Stomach (tissue), 9 donors: ENCODE data around the gene EGFR. TPM values are rescaled to one million over a fixed set of nuclear protein-coding genes. Genes with fewer than 3 reads are reported as not detected.

Source experiments
- DNase-seq, 2 donors: peaks; one replicate each; pipeline versions ENCODE4 v3.0.0 to v3.0.0-alpha.2; 2013 to 2019
- H3K27ac ChIP-seq, 5 donors: fragments of 200-600 bp in 4 of 5; sonication (generic) in 4 of 5; one replicate each; pipeline ENCODE4 v1.5.1; 2013 to 2019; ENCODE audit warnings: mild to moderate bottlenecking in 1 of 5, moderate library complexity in 1 of 5
- H3K27me3 ChIP-seq, 3 donors: fragments of 200-600 bp; sonication (generic); one replicate each; pipeline ENCODE4 v1.5.1; 2017 to 2019; ENCODE audit warnings: mixed run types in 1 of 3
- H3K36me3 ChIP-seq, 4 donors: fragments of 200-600 bp; sonication (generic); 1 replicate in 3 of 4; 2 replicates in 1 of 4; pipeline ENCODE4 v1.5.1; 2016 to 2019
- H3K4me1 ChIP-seq, 4 donors: fragments of 200-600 bp; sonication (generic); one replicate each; pipeline ENCODE4 v1.5.1; 2016 to 2019
- H3K4me3 ChIP-seq, 4 donors: fragments of 200-600 bp; sonication (generic) in 3 of 4; one replicate each; pipeline ENCODE4 v1.5.1; 2016 to 2019; ENCODE audit warnings: mild to moderate bottlenecking in 1 of 4
- H3K9me3 ChIP-seq, 4 donors: fragments of 200-600 bp; sonication (generic); one replicate each; pipeline ENCODE4 v1.5.1; 2016 to 2019
- EP300 ChIP-seq: sonication (generic); formaldehyde crosslinking; IDR thresholded peaks from one replicate; pipeline ENCODE4 v1.6.1; 2017; ENCODE audit warnings: antibody characterized with exemption
- POLR2A ChIP-seq, 4 donors: fragments of 450-650 bp; IDR thresholded peaks; one replicate each; pipeline ENCODE4 v1.6.1; 2016; ENCODE audit warnings: antibody characterized with exemption in 4 of 4, control low read depth in 2 of 4, mild to moderate bottlenecking in 1 of 4, moderate library complexity in 1 of 4
- POLR2AphosphoS5 ChIP-seq, 3 donors: sonication (generic); formaldehyde crosslinking; IDR thresholded peaks; one replicate each; pipeline ENCODE4 v1.6.1; 2016; ENCODE audit warnings: antibody characterized with exemption in 3 of 3
- WGBS, 5 donors: extraction: QIAGEN DNeasy Blood & Tissue Kit in 3 of 5; methylation state at CpG; one replicate each; pipeline versions ENCODE4 v1.1.5 to v1.1.7; 2013 to 2018; 5-methylcytosine and 5-hydroxymethylcytosine counted together
- intact Hi-C: fragments of 100-400 bp; cut with DNase I; formaldehyde crosslinking; loops from one replicate; pipeline ENCODE4 v1.15.1; 2023; ENCODE audit warnings: low total_unique reads
- polyA plus RNA-seq, 3 donors: library from polyadenylated mRNA; stranded (reverse); fragments of 200-250 nt; gene quantifications; one replicate each; pipeline ENCODE4 v1.2.3, GENCODE V29; 2013
- total RNA-seq, 5 donors: library from RNA; depleted of rRNA; stranded (reverse); fragments of >200 nt; gene quantifications; one replicate each; pipeline versions ENCODE4 v1.1.0 to v1.2.3, GENCODE V29; 2014 to 2016
- TF ChIP-seq, protein P1 (sequence below), 7 experiments: fragments of 450-650 bp in 4 of 7; fragments of 200-600 bp in 3 of 7; sonication (generic) in 3 of 7; IDR thresholded peaks; one replicate each; pipeline ENCODE4 v1.5.1; 2016 to 2019; ENCODE audit warnings: antibody characterized with exemption in 7 of 7, control low read depth in 2 of 7, mild to moderate bottlenecking in 1 of 7
- donor health status: healthy with polysubstance abuse.
- donor health status: Bipolar disorder and iron deficiency.
- donor health status: healthy.

Gene EGFR
- total and polyA plus RNA-seq, 8 donors: 3.4 to 43.4 (median 32.6) TPM

DNA sequence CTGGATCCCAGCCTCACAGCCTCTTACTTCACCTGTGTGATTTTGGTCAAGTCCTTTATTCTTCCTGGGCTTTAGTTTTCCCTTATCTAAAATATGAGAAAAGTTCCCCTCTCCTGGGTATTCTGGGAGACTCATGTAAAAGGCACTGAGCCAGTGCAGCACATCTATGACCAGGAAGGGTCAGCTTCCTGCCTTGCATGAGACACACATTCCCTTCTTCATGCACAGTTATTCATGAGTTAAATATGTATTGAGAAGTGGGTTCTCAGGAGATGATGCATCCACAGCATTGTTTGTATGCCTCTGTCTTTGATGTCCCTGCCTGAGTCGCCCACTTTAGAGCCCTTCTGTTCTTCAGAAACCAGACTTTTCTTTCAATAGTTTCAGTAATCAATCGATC lies 33.3 kb downstream of the EGFR start:
- Histone ChIP-seq H3K9me3 (no peaks in the 10 kb centered on the region), H3K27ac (no peak overlapping the region), H3K36me3 (no peaks in the 10 kb centered on the region), H3K4me3 (no peak overlapping the region), H3K4me1 (peaks cover 5 to 51% (median 28%) of the 10 kb centered on the region in 4 donors), H3K27me3 (no peaks in the 10 kb centered on the region)
- intact Hi-C loops: no loop called here
- 86 to 94% (median 93%) methylated on average over 2 of the region's 2 CpGs for WGBS, 5 donors
- no peak for DNase-seq
- no peak for TF ChIP-seq POLR2A (IDR thresholded peaks at IDR 0.05)
- no peak for TF ChIP-seq POLR2AphosphoS5 (IDR thresholded peaks at IDR 0.05)
- no peak for TF ChIP-seq EP300
- TF ChIP-seq, protein P1, sequence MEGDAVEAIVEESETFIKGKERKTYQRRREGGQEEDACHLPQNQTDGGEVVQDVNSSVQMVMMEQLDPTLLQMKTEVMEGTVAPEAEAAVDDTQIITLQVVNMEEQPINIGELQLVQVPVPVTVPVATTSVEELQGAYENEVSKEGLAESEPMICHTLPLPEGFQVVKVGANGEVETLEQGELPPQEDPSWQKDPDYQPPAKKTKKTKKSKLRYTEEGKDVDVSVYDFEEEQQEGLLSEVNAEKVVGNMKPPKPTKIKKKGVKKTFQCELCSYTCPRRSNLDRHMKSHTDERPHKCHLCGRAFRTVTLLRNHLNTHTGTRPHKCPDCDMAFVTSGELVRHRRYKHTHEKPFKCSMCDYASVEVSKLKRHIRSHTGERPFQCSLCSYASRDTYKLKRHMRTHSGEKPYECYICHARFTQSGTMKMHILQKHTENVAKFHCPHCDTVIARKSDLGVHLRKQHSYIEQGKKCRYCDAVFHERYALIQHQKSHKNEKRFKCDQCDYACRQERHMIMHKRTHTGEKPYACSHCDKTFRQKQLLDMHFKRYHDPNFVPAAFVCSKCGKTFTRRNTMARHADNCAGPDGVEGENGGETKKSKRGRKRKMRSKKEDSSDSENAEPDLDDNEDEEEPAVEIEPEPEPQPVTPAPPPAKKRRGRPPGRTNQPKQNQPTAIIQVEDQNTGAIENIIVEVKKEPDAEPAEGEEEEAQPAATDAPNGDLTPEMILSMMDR (IDR thresholded peaks at IDR 0.05): no peak

DNA sequence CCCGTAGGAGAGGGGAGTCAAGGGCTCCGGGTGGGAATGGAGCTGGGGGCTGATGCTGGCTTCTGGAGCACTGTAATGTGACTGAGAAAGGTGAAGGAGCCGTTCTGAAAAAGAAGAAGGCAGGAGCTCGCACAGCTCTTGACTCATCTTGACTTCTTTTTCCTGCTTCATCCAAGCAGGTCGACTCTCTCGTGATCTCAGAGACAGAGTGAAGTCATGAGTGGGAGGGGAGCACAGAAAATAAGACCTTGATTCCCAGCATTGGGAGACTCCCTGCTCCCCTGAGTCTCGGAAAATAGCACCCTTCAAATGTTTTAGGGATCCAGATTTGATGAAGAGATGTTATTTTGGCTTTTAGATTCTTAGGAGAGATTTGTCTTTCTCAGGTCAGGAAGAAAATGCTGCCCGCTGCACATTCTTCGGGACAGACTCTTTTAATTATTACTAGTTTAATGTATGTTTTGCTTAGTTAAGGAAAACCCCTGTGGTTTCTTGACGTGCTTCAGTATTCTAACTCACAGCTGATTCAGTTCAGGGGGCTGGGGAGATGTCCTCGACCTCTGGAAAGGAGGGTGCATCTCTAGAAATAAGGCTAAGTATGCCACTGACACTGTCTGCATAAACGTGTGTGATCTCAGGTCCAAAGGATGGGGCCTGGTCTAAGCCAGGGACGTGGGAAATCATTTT lies 34.1 kb downstream of the EGFR start:
- intact Hi-C loops: no loop called here
- no peak for DNase-seq
- WGBS, 5 donors: 80 to 84% (median 83%) methylated on average over 13 of the region's 13 CpGs
- TF ChIP-seq EP300: no peak
- Histone ChIP-seq H3K27ac (peak overlapping the region in 2 of 5 donors; percentile 56 to 61), H3K4me3 (no peak overlapping the region), H3K9me3 (no peaks in the 10 kb centered on the region), H3K36me3 (no peaks in the 10 kb centered on the region), H3K27me3 (no peaks in the 10 kb centered on the region), H3K4me1 (peaks cover 5 to 49% (median 27%) of the 10 kb centered on the region in 4 donors)

DNA sequence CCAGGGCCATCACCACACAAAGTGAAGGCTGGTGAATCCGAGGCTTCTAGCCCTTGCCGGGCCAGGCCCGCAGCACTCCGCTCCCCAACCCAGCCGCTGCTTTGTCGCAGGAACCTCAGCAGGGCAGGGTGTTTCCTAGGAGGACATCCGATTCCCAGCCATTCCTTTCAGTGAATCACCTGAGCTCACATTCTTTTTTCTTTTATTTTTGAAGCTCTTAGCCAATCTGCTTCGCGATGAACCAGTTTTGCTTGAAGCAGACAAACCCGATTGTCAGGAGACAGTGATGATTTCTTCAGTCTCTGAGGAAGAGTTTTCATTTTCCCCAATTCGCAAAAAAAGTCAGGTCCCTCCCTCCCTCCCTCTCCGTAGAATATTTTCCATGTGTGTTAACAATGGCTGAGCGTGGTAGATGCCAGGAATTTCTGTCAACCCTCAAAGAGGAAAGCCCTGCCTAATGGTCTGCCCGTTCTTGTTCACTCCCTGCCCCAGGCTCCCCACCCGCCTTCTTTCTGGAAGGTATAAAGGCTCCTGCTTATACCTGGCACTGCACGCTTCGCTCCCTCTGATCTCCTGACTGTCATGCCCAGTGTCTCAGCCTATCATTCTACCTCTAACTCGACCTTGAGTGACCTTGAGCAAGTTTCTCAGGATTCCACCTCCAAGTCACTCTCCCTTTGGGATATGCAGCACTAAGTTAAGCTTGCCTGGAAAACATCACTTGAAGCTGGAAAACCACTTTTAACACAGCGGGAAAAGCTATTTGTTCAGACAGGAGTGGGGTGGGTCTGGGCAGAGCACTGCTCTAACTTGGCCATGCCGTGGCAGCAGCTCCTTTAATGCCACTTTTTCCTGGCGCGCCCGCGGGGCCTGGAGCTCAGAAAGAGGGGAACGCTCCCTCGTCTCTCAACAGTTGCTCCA lies 35.1 kb downstream of the EGFR start:
- TF ChIP-seq, protein P1 (IDR thresholded peaks at IDR 0.05): no peak
- TF ChIP-seq POLR2AphosphoS5 (IDR thresholded peaks at IDR 0.05) (no peak), EP300 (no peak), POLR2A (IDR thresholded peaks at IDR 0.05) (no peak)
- peak overlapping the region in 3 of 5 donors; percentile 45 to 61 (median 56) for H3K27ac ChIP-seq
- no peaks in the 10 kb centered on the region for H3K9me3 ChIP-seq
- no peaks in the 10 kb centered on the region for H3K27me3 ChIP-seq
- WGBS, 5 donors: 78 to 87% (median 84%) methylated on average over 26 of the region's 26 CpGs
- no peaks in the 10 kb centered on the region for H3K36me3 ChIP-seq
- H3K4me3 ChIP-seq: no peak overlapping the region
- peaks cover 0 to 39% (median 19%) of the 10 kb centered on the region in 4 donors for H3K4me1 ChIP-seq
- intact Hi-C loops: no loop called here
- peak in 1 of 2 donors; percentile 53 for DNase-seq

DNA sequence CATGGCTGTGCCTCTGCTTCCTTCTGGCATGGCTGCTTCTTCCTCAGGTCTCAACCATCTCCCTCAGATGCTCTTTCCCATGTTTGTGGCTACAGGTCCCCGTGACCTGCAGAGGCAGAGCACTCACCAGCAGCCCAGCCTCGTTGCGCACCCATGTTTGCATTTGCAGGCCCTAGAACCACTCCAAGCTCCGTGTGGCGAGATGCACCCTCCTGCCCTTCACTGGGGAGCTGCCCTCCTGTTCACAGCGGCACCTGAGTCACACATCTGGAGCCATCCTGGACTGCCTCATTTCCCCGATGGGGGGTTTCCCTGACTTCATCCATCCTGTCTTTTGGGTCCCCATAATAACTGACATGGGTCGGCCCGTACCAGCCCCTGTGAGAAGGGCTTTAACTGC lies 35.9 kb downstream of the EGFR start:
- 89 to 94% (median 93%) methylated on average over 9 of the region's 9 CpGs for WGBS, 5 donors
- H3K27ac ChIP-seq: peak overlapping the region in 3 of 5 donors; percentile 45 to 61 (median 56)
- H3K9me3 ChIP-seq: no peaks in the 10 kb centered on the region
- no peak overlapping the region for H3K4me3 ChIP-seq
- H3K4me1 ChIP-seq: peaks cover 0 to 34% (median 15%) of the 10 kb centered on the region in 4 donors
- intact Hi-C loops: no loop called here
- H3K27me3 ChIP-seq: no peaks in the 10 kb centered on the region
- TF ChIP-seq POLR2AphosphoS5 (IDR thresholded peaks at IDR 0.05) (no peak), EP300 (no peak), POLR2A (IDR thresholded peaks at IDR 0.05) (no peak)
- TF ChIP-seq, protein P1 (IDR thresholded peaks at IDR 0.05): no peak
- H3K36me3 ChIP-seq: no peaks in the 10 kb centered on the region
- DNase-seq: no peak
